ENCODE results near the gene PPP2R1B.
"Not testable (repeated sequence)": the region's sequence is repeated elsewhere in the genome, so short reads cannot be mapped to it uniquely, and the experiment has no call there.

Gene PPP2R1B

GRCh38 chr11:111785886-111786412, 19.8 kb upstream of the PPP2R1B start:
- Histone ChIP-seq H3K9ac (ENCODE audit: low read length in 5 of 5) (peak overlapping the region in 3 of 5 donors; percentile 12 to 41 (median 28)), H3K27ac (ENCODE audit: low read depth, low read length) (peak overlapping the region; percentile 21), H3K27me3 (ENCODE audit: control insufficient read depth in 5 of 5, insufficient read depth in 4 of 5, low read length in 5 of 5) (no peaks in the 10 kb centered on the region), H3K4me1 (ENCODE audit: control insufficient read depth in 5 of 5, insufficient read depth in 5 of 5, low read length in 5 of 5) (peaks cover 0 to 10% (median 6%) of the 10 kb centered on the region in 5 donors), H3K36me3 (ENCODE audit: control insufficient read depth in 5 of 5, insufficient read depth in 5 of 5, low read length in 5 of 5) (peaks cover 13 to 27% (median 20%) of the 10 kb centered on the region in 5 donors), H3K9me3 (ENCODE audit: control insufficient read depth in 5 of 5, low read length in 5 of 5) (no peaks in the 10 kb centered on the region), H3K4me3 (ENCODE audit: low read depth in 1 of 5, low read length in 5 of 5) (no peak overlapping the region)

- Histone ChIP-seq H3K27ac (ENCODE audit: low read depth, low read length) (peak overlapping the region; percentile 21), H3K9me3 (ENCODE audit: control insufficient read depth in 5 of 5, low read length in 5 of 5) (no peaks in the 10 kb centered on the region), H3K27me3 (ENCODE audit: control insufficient read depth in 5 of 5, insufficient read depth in 4 of 5, low read length in 5 of 5) (no peaks in the 10 kb centered on the region), H3K4me1 (ENCODE audit: control insufficient read depth in 5 of 5, insufficient read depth in 5 of 5, low read length in 5 of 5) (peaks cover 0 to 10% (median 6%) of the 10 kb centered on the region in 5 donors), H3K36me3 (ENCODE audit: control insufficient read depth in 5 of 5, insufficient read depth in 5 of 5, low read length in 5 of 5) (peaks cover 13 to 27% (median 20%) of the 10 kb centered on the region in 5 donors), H3K9ac (ENCODE audit: low read length in 5 of 5) (no peak overlapping the region), H3K4me3 (ENCODE audit: low read depth in 1 of 5, low read length in 5 of 5) (no peak overlapping the region)
Observed at GRCh38 chr11:111785076-111785475, 18.9 kb upstream of the PPP2R1B start.

- not testable (repeated sequence) for H3K9me3 ChIP-seq (ENCODE audit: control insufficient read depth in 5 of 5, low read length in 5 of 5); H3K4me3 ChIP-seq (ENCODE audit: low read depth in 1 of 5, low read length in 5 of 5); H3K9ac ChIP-seq (ENCODE audit: low read length in 5 of 5); H3K27me3 ChIP-seq (ENCODE audit: control insufficient read depth in 5 of 5, insufficient read depth in 4 of 5, low read length in 5 of 5); H3K27ac ChIP-seq (ENCODE audit: low read depth, low read length)
- peaks cover 13 to 27% (median 20%) of the 10 kb centered on the region in 5 donors for H3K36me3 ChIP-seq (ENCODE audit: control insufficient read depth in 5 of 5, insufficient read depth in 5 of 5, low read length in 5 of 5)
- peaks cover 0 to 10% (median 6%) of the 10 kb centered on the region in 5 donors for H3K4me1 ChIP-seq (ENCODE audit: control insufficient read depth in 5 of 5, insufficient read depth in 5 of 5, low read length in 5 of 5)
Observed at GRCh38 chr11:111784311-111784710, 18.1 kb upstream of the PPP2R1B start.

- no peaks in the 10 kb centered on the region for H3K9me3 ChIP-seq (ENCODE audit: control insufficient read depth in 5 of 5, low read length in 5 of 5)
- peaks cover 0 to 12% (median 8%) of the 10 kb centered on the region in 5 donors for H3K4me1 ChIP-seq (ENCODE audit: control insufficient read depth in 5 of 5, insufficient read depth in 5 of 5, low read length in 5 of 5)
- H3K27ac ChIP-seq (ENCODE audit: low read depth, low read length), result no peak overlapping the region
- no peak overlapping the region for H3K9ac ChIP-seq (ENCODE audit: low read length in 5 of 5)
- no peaks in the 10 kb centered on the region for H3K27me3 ChIP-seq (ENCODE audit: control insufficient read depth in 5 of 5, insufficient read depth in 4 of 5, low read length in 5 of 5)
- no peak overlapping the region for H3K4me3 ChIP-seq (ENCODE audit: low read depth in 1 of 5, low read length in 5 of 5)
- peaks cover 13 to 27% (median 20%) of the 10 kb centered on the region in 5 donors for H3K36me3 ChIP-seq (ENCODE audit: control insufficient read depth in 5 of 5, insufficient read depth in 5 of 5, low read length in 5 of 5)
Observed at GRCh38 chr11:111782109-111782741, 16.0 kb upstream of the PPP2R1B start.

- Histone ChIP-seq H3K36me3 (ENCODE audit: control insufficient read depth in 5 of 5, insufficient read depth in 5 of 5, low read length in 5 of 5) (peaks cover 0 to 7% (median 5%) of the 10 kb centered on the region in 5 donors), H3K9me3 (ENCODE audit: control insufficient read depth in 5 of 5, low read length in 5 of 5) (no peaks in the 10 kb centered on the region), H3K4me1 (ENCODE audit: control insufficient read depth in 5 of 5, insufficient read depth in 5 of 5, low read length in 5 of 5) (peaks cover 4 to 37% (median 18%) of the 10 kb centered on the region in 5 donors), H3K9ac (ENCODE audit: low read length in 5 of 5) (no peak overlapping the region), H3K27me3 (ENCODE audit: control insufficient read depth in 5 of 5, insufficient read depth in 4 of 5, low read length in 5 of 5) (no peaks in the 10 kb centered on the region), H3K4me3 (ENCODE audit: low read depth in 1 of 5, low read length in 5 of 5) (no peak overlapping the region), H3K27ac (ENCODE audit: low read depth, low read length) (no peak overlapping the region)
Observed at GRCh38 chr11:111779118-111779517, 12.9 kb upstream of the PPP2R1B start.

GRCh38 chr11:111778047-111778558, 11.9 kb upstream of the PPP2R1B start:
- peaks cover 4 to 37% (median 18%) of the 10 kb centered on the region in 5 donors for H3K4me1 ChIP-seq (ENCODE audit: control insufficient read depth in 5 of 5, insufficient read depth in 5 of 5, low read length in 5 of 5)
- no peaks in the 10 kb centered on the region for H3K9me3 ChIP-seq (ENCODE audit: control insufficient read depth in 5 of 5, low read length in 5 of 5)
- H3K27ac ChIP-seq (ENCODE audit: low read depth, low read length), result peak overlapping the region; percentile 81
- H3K36me3 ChIP-seq (ENCODE audit: control insufficient read depth in 5 of 5, insufficient read depth in 5 of 5, low read length in 5 of 5), result no peaks in the 10 kb centered on the region
- H3K27me3 ChIP-seq (ENCODE audit: control insufficient read depth in 5 of 5, insufficient read depth in 4 of 5, low read length in 5 of 5), result no peaks in the 10 kb centered on the region
- peak overlapping the region in 2 of 5 donors; percentile 33 to 47 for H3K9ac ChIP-seq (ENCODE audit: low read length in 5 of 5)
- no peak overlapping the region for H3K4me3 ChIP-seq (ENCODE audit: low read depth in 1 of 5, low read length in 5 of 5)

GRCh38 chr11:111777094-111778046, 11.2 kb upstream of the PPP2R1B start:
- Histone ChIP-seq H3K27ac (ENCODE audit: low read depth, low read length) (peak overlapping the region; percentile 81), H3K9ac (ENCODE audit: low read length in 5 of 5) (peak overlapping the region in 2 of 5 donors; percentile 47 to 67), H3K27me3 (ENCODE audit: control insufficient read depth in 5 of 5, insufficient read depth in 4 of 5, low read length in 5 of 5) (no peaks in the 10 kb centered on the region), H3K4me1 (ENCODE audit: control insufficient read depth in 5 of 5, insufficient read depth in 5 of 5, low read length in 5 of 5) (peaks cover 4 to 37% (median 18%) of the 10 kb centered on the region in 5 donors), H3K4me3 (ENCODE audit: low read depth in 1 of 5, low read length in 5 of 5) (no peak overlapping the region), H3K9me3 (ENCODE audit: control insufficient read depth in 5 of 5, low read length in 5 of 5) (no peaks in the 10 kb centered on the region), H3K36me3 (ENCODE audit: control insufficient read depth in 5 of 5, insufficient read depth in 5 of 5, low read length in 5 of 5) (no peaks in the 10 kb centered on the region)

GRCh38 chr11:111776398-111777093, 10.4 kb upstream of the PPP2R1B start:
- Histone ChIP-seq H3K4me3 (ENCODE audit: low read depth in 1 of 5, low read length in 5 of 5) (no peak overlapping the region), H3K4me1 (ENCODE audit: control insufficient read depth in 5 of 5, insufficient read depth in 5 of 5, low read length in 5 of 5) (peaks cover 4 to 37% (median 18%) of the 10 kb centered on the region in 5 donors), H3K36me3 (ENCODE audit: control insufficient read depth in 5 of 5, insufficient read depth in 5 of 5, low read length in 5 of 5) (no peaks in the 10 kb centered on the region), H3K9me3 (ENCODE audit: control insufficient read depth in 5 of 5, low read length in 5 of 5) (no peaks in the 10 kb centered on the region), H3K9ac (ENCODE audit: low read length in 5 of 5) (peak overlapping the region in 2 of 5 donors; percentile 41 to 67), H3K27me3 (ENCODE audit: control insufficient read depth in 5 of 5, insufficient read depth in 4 of 5, low read length in 5 of 5) (no peaks in the 10 kb centered on the region), H3K27ac (ENCODE audit: low read depth, low read length) (peak overlapping the region; percentile 81)

GRCh38 chr11:111774955-111775710, 8.9 kb upstream of the PPP2R1B start:
- no peak overlapping the region for H3K4me3 ChIP-seq (ENCODE audit: low read depth in 1 of 5, low read length in 5 of 5)
- H3K9ac ChIP-seq (ENCODE audit: low read length in 5 of 5), result peak overlapping the region in 3 of 5 donors; percentile 10 to 62 (median 42)
- H3K36me3 ChIP-seq (ENCODE audit: control insufficient read depth in 5 of 5, insufficient read depth in 5 of 5, low read length in 5 of 5), result no peaks in the 10 kb centered on the region
- H3K4me1 ChIP-seq (ENCODE audit: control insufficient read depth in 5 of 5, insufficient read depth in 5 of 5, low read length in 5 of 5), result peaks cover 4 to 37% (median 18%) of the 10 kb centered on the region in 5 donors
- peak overlapping the region; percentile 81 for H3K27ac ChIP-seq (ENCODE audit: low read depth, low read length)
- H3K9me3 ChIP-seq (ENCODE audit: control insufficient read depth in 5 of 5, low read length in 5 of 5), result no peaks in the 10 kb centered on the region
- no peaks in the 10 kb centered on the region for H3K27me3 ChIP-seq (ENCODE audit: control insufficient read depth in 5 of 5, insufficient read depth in 4 of 5, low read length in 5 of 5)

Measured in subcutaneous abdominal adipose tissue (tissue), 5 donors.